ENCODE data around the gene PACRG.
A peak's percentile ranks its signal among the peaks of the same experiment; 100 is the strongest.
"Not testable (repeated sequence)": the region's sequence is repeated elsewhere in the genome, so short reads cannot be mapped to it uniquely, and the experiment has no call there.

The PACRG gene

GRCh38 chr6:162965366-162965765 is 237.6 kb downstream of the PACRG start:
- no peak for TF ChIP-seq CTCF (conservative IDR thresholded peaks at IDR 0.05; ENCODE audit: low read depth, low read length)
- no peak for DNase-seq (ENCODE audit: low read depth)
- no peak overlapping the region for H3K4me3 ChIP-seq (ENCODE audit: low read depth, low read length)

- no peak for DNase-seq (ENCODE audit: low read depth)
- H3K4me3 ChIP-seq (ENCODE audit: low read depth, low read length) = no peak overlapping the region
- TF ChIP-seq CTCF (conservative IDR thresholded peaks at IDR 0.05; ENCODE audit: low read depth, low read length) = no peak
Measured at GRCh38 chr6:162970246-162970645, 242.5 kb downstream of the PACRG start.

GRCh38 chr6:162971356-162971755 is 243.6 kb downstream of the PACRG start:
- TF ChIP-seq CTCF (conservative IDR thresholded peaks at IDR 0.05; ENCODE audit: low read depth, low read length) = no peak
- no peak for DNase-seq (ENCODE audit: low read depth)
- H3K4me3 ChIP-seq (ENCODE audit: low read depth, low read length) = no peak overlapping the region

- no peak for TF ChIP-seq CTCF (conservative IDR thresholded peaks at IDR 0.05; ENCODE audit: low read depth, low read length)
- H3K4me3 ChIP-seq (ENCODE audit: low read depth, low read length) = no peak overlapping the region
- DNase-seq (ENCODE audit: low read depth) = peak; percentile 7
Measured at GRCh38 chr6:162973151-162973872, 245.5 kb downstream of the PACRG start.

GRCh38 chr6:162973980-162974379 is 246.2 kb downstream of the PACRG start:
- no peak for DNase-seq (ENCODE audit: low read depth)
- no peak overlapping the region for H3K4me3 ChIP-seq (ENCODE audit: low read depth, low read length)
- no peak for TF ChIP-seq CTCF (conservative IDR thresholded peaks at IDR 0.05; ENCODE audit: low read depth, low read length)

GRCh38 chr6:162974685-162975084 is 246.9 kb downstream of the PACRG start:
- no peak for DNase-seq (ENCODE audit: low read depth)
- no peak overlapping the region for H3K4me3 ChIP-seq (ENCODE audit: low read depth, low read length)
- TF ChIP-seq CTCF (conservative IDR thresholded peaks at IDR 0.05; ENCODE audit: low read depth, low read length) = no peak

- H3K4me3 ChIP-seq (ENCODE audit: low read depth, low read length) = no peak overlapping the region
- DNase-seq (ENCODE audit: low read depth) = no peak
- no peak for TF ChIP-seq CTCF (conservative IDR thresholded peaks at IDR 0.05; ENCODE audit: low read depth, low read length)
Measured at GRCh38 chr6:162976141-162976540, 248.4 kb downstream of the PACRG start.

- H3K4me3 ChIP-seq (ENCODE audit: low read depth, low read length); DNase-seq (ENCODE audit: low read depth): not testable (repeated sequence)
Measured at GRCh38 chr6:162983234-162983633, 255.5 kb downstream of the PACRG start.

Measured in choroid plexus epithelial cell (primary cell).